HepG2 (cell line): ENCODE results near the gene CAMK2G. TPM values are rescaled to one million over a fixed set of nuclear protein-coding genes. Genes with fewer than 3 reads are reported as not detected.

Experiments
- CEBPZ ChIP-seq: IDR thresholded peaks from 2 replicates; pipeline ENCODE4 v1.6.1; 2012; ENCODE audit warnings: low read length, improper control_type of control experiment
- EED ChIP-seq: sonication (generic); formaldehyde crosslinking; IDR thresholded peaks from 2 replicates; pipeline ENCODE4 v1.5.0; 2020; ENCODE audit warnings: mild to moderate bottlenecking, missing genetic modification reagents
- ELK4 ChIP-seq: sonication (generic); formaldehyde crosslinking; IDR thresholded peaks from 2 replicates; pipeline ENCODE4 v1.9.0; 2021; ENCODE audit warnings: missing genetic modification reagents, borderline replicate concordance
- ETV5 ChIP-seq: IDR thresholded peaks from 2 replicates; pipeline ENCODE4 v1.6.1; 2018; ENCODE audit warnings: missing biosample characterization, missing genetic modification reagents, inconsistent platforms, borderline replicate concordance
- HCFC1 ChIP-seq: fragments of 150-350 bp; IDR thresholded peaks from 2 replicates; pipeline ENCODE4 v1.6.1; 2014; ENCODE audit warnings: low read depth, low read length
- HMGXB3 ChIP-seq: sonication (generic); formaldehyde crosslinking; IDR thresholded peaks from 2 replicates; pipeline ENCODE4 v1.4.0; 2020; ENCODE audit warnings: missing genetic modification reagents, borderline replicate concordance
- NCOA2 ChIP-seq: sonication (generic); formaldehyde crosslinking; IDR thresholded peaks from 2 replicates; pipeline ENCODE4 v1.8.0; 2022; ENCODE audit warnings: inconsistent platforms
- ONECUT2 ChIP-seq: sonication (generic); formaldehyde crosslinking; IDR thresholded peaks from 2 replicates; pipeline ENCODE4 v1.4.0; 2020; ENCODE audit warnings: missing genetic modification reagents
- PAX8 ChIP-seq: sonication (generic); formaldehyde crosslinking; IDR thresholded peaks from 2 replicates; pipeline ENCODE4 v1.8.0; 2022; ENCODE audit warnings: mild to moderate bottlenecking, missing genetic modification reagents, borderline replicate concordance
- RAD21 ChIP-seq: fragments of 450-650 bp; formaldehyde crosslinking; IDR thresholded peaks from 2 replicates; pipeline ENCODE4 v1.5.0; 2020; ENCODE audit warnings: mild to moderate bottlenecking
- RFX3 ChIP-seq: IDR thresholded peaks from 2 replicates; pipeline ENCODE4 v1.6.1; 2016; ENCODE audit warnings: missing biosample characterization, missing genetic modification reagents
- SAP130 ChIP-seq: IDR thresholded peaks from 2 replicates; pipeline ENCODE4 v1.6.1; 2016; ENCODE audit warnings: low read depth
- SMAD1 ChIP-seq: sonication (generic); formaldehyde crosslinking; IDR thresholded peaks from 2 replicates; pipeline ENCODE4 v1.4.0; 2020; ENCODE audit warnings: missing genetic modification reagents, low read depth, mild to moderate bottlenecking, borderline replicate concordance
- TEAD3 ChIP-seq: optimal IDR thresholded peaks from 2 replicates; pipeline ENCODE3; 2016; ENCODE audit warnings: borderline replicate concordance
- WIZ ChIP-seq: sonication (generic); formaldehyde crosslinking; IDR thresholded peaks from 2 replicates; pipeline ENCODE4 v1.5.1; 2020; ENCODE audit warnings: mild to moderate bottlenecking, missing genetic modification reagents
- ZNF234 ChIP-seq: sonication (generic); formaldehyde crosslinking; conservative IDR thresholded peaks from 2 replicates; pipeline ENCODE4 v1.5.1; 2020; ENCODE audit warnings: mild to moderate bottlenecking, missing genetic modification reagents
- ZNF329 ChIP-seq: sonication (generic); formaldehyde crosslinking; IDR thresholded peaks from 2 replicates; pipeline ENCODE4 v1.9.0; 2021; ENCODE audit warnings: low read depth, mild to moderate bottlenecking, missing genetic modification reagents
- ZNF414 ChIP-seq: sonication (generic); formaldehyde crosslinking; IDR thresholded peaks from 2 replicates; pipeline ENCODE4 v1.5.0; 2020; ENCODE audit warnings: missing genetic modification reagents
- ZNF768 ChIP-seq: sonication (generic); formaldehyde crosslinking; IDR thresholded peaks from 2 replicates; pipeline ENCODE4 v1.4.0; 2020; ENCODE audit warnings: missing genetic modification reagents
- ZNF775 ChIP-seq: sonication (generic); formaldehyde crosslinking; IDR thresholded peaks from 2 replicates; pipeline ENCODE4 v1.4.0; 2020; ENCODE audit warnings: missing genetic modification reagents, mild to moderate bottlenecking, moderate library complexity, borderline replicate concordance
- polyA plus RNA-seq, 8 experiments: library from polyadenylated mRNA; depleted of rRNA in 3 of 8; stranded (reverse) in 7 of 8; unstranded in 1 of 8; fragments of >200 nt; fragmentation: Illumina TruSeq in 4 of 8; extraction: Trizol in 4 of 8; gene quantifications; 2 replicates each; pipeline versions ENCODE4 v1.2.1 to v1.2.3, GENCODE V29; 2011 to 2016; ENCODE audit warnings: low read depth in 4 of 8, missing spikeins in 1 of 8, mixed read lengths in 1 of 8; ENCODE audit not compliant: insufficient read depth in 1 of 8
- total RNA-seq, 5 experiments: library from RNA; depleted of rRNA; stranded (reverse); fragments of >200 nt; fragmentation: Illumina TruSeq; extraction: Trizol; gene quantifications; 2 replicates each; pipeline ENCODE4 v1.2.3, GENCODE V29; 2016; ENCODE audit warnings: low read depth in 1 of 5

Gene CAMK2G
- total and polyA plus RNA-seq, 2 of the 13 experiments (the other 11 are each of a cell fraction or from before 2014, with no cell fraction given): 15.9 to 18.8 TPM

GRCh38 chr10:73781879-73782748 is 92.2 kb downstream of the CAMK2G start, which contains the start of gene CHCHD1 (continued):
- no peak for TF ChIP-seq CEBPZ
- TF ChIP-seq RAD21: peak; percentile 34; the same call in 1 of the 2 replicates
- TF ChIP-seq ZNF414: no peak; the same call in none of the 2 replicates
- TF ChIP-seq RFX3 (CRISPR knock-in tag): no peak
- 0 out of 2 replicates have a peak, but pooled peaks have one; percentile 49 for TF ChIP-seq ZNF768 (CRISPR knock-in tag)
- peak; percentile 67 for TF ChIP-seq TEAD3 (CRISPR knock-in tag)
- peak; percentile 51; the same call in 1 of the 2 replicates for TF ChIP-seq NCOA2
- TF ChIP-seq ETV5 (CRISPR knock-in tag): peak; percentile 67
- TF ChIP-seq ZNF775: no peak
- no peak for TF ChIP-seq ZNF234 (CRISPR knock-in tag)
- TF ChIP-seq WIZ: no peak
- TF ChIP-seq SAP130 (CRISPR knock-in tag): peak; percentile 97
- TF ChIP-seq PAX8 (CRISPR knock-in tag): no peak
- 0 out of 2 replicates have a peak, but pooled peaks have one; percentile 77 for TF ChIP-seq ZNF329 (CRISPR knock-in tag)
- peak; percentile 86; the same call in 1 of the 2 replicates for TF ChIP-seq HMGXB3
- TF ChIP-seq HCFC1: peak; percentile 42; the same call in 1 of the 2 replicates
- TF ChIP-seq EED (CRISPR knock-in tag): no peak
- TF ChIP-seq SMAD1 (CRISPR knock-in tag): no peak
- TF ChIP-seq ONECUT2 (CRISPR knock-in tag): no peak
- no peak for TF ChIP-seq ELK4
